ENCODE results near the gene SHISA9. TPM values are rescaled to one million over a fixed set of nuclear protein-coding genes. Genes with fewer than 3 reads are reported as not detected.

SHISA9 gene
- total and polyA plus RNA-seq, 4 donors: under 0.01 to 0.08 (median 0.07) TPM; not detected in 1

GRCh38 chr16:12988071-12988470 lies 86.7 kb downstream of the SHISA9 start (continued):
- no peak for TF ChIP-seq ZBTB33 (IDR thresholded peaks at IDR 0.05)
- TF ChIP-seq HNF4A (conservative IDR thresholded peaks at IDR 0.05): no peak

GRCh38 chr16:12992066-12992465 lies 90.7 kb downstream of the SHISA9 start:
- TF ChIP-seq SP1 (IDR thresholded peaks at IDR 0.05) (no peak), TAF1 (conservative IDR thresholded peaks at IDR 0.05) (no peak), EGR1 (IDR thresholded peaks at IDR 0.05; ENCODE audit: low read depth in 2 of 2) (no peak), FOXA1 (IDR thresholded peaks at IDR 0.05) (no peak), JUND (IDR thresholded peaks at IDR 0.05) (no peak), RAD21 (IDR thresholded peaks at IDR 0.05) (no peak), YY1 (IDR thresholded peaks at IDR 0.05) (no peak), RXRA (IDR thresholded peaks at IDR 0.05) (no peak), ZBTB33 (IDR thresholded peaks at IDR 0.05) (no peak), MAX (IDR thresholded peaks at IDR 0.05) (no peak), ATF3 (IDR thresholded peaks at IDR 0.05) (no peak), GABPA (IDR thresholded peaks at IDR 0.05 in 1 of 2, conservative IDR thresholded peaks at IDR 0.05 in 1 of 2) (no peak), HNF4G (IDR thresholded peaks at IDR 0.05) (no peak), FOXA2 (IDR thresholded peaks at IDR 0.05) (no peak), REST (IDR thresholded peaks at IDR 0.05) (no peak), HNF4A (conservative IDR thresholded peaks at IDR 0.05) (no peak)
- Histone ChIP-seq H3K4me3 (ENCODE audit: low read depth in 1 of 3, low read length in 3 of 3) (no peak overlapping the region), H3K4me1 (ENCODE audit: control insufficient read depth in 4 of 4, insufficient read depth in 4 of 4, low read length in 3 of 4) (no peaks in the 10 kb centered on the region), H3K36me3 (ENCODE audit: control insufficient read depth in 4 of 4, insufficient read depth in 3 of 4, low read depth in 1 of 4, low read length in 3 of 4) (no peaks in the 10 kb centered on the region), H3K9ac (ENCODE audit: low read depth in 1 of 2, low read length in 2 of 2) (no peak overlapping the region), H3K9me3 (ENCODE audit: control insufficient read depth in 4 of 4, low read length in 3 of 4) (no peaks in the 10 kb centered on the region), H3K27ac (ENCODE audit: low read depth in 1 of 2, low read length in 2 of 2) (no peak overlapping the region), H3K27me3 (ENCODE audit: control insufficient read depth in 4 of 4, insufficient read depth in 4 of 4, low read length in 3 of 4) (no peaks in the 10 kb centered on the region)
- DNase-seq (ENCODE audit: low spot score): no peak
- WGBS: 80% methylated on average over 5 of the region's 5 CpGs
